GM12874 (cell line): ENCODE data around the gene ZMYND8.

Experiments
- CTCF ChIP-seq: IDR thresholded peaks from 2 replicates; pipeline ENCODE4 v1.5.1; 2011; ENCODE audit warnings: low read depth, mild to moderate bottlenecking, control low read depth, low read length, moderate library complexity; ENCODE audit not compliant: insufficient read depth

The ZMYND8 gene

DNA sequence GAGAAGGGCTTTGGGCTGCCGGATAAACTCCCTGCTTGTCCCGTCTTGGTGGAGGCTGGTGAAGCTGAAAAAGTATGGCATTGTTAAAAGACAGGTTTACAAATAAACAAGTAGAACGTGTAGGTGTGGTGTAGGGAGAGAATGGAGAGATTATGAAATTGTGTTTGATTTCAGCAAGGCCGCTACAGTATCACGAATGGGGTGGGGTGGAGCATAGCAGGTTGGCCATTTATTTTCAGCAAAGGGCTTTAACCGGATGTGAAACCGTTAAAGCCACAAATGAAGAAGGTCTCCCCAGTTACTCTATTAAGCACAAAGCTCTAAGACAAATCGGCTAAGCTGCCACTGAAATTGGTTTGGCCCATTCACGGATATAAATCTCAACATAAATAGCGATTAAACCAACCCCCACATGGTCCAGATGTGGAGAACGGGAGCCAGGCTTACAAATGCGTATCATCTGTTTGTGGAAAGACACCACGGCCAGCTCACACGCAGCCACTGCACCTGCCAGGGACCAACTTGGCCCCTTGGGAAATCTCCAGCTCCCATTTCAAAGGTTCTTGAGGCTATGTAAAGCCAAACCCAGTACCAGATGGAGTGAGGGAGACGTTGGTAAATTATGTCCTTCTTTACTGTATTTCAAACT is 94.0 kb downstream of the ZMYND8 start:
- TF ChIP-seq CTCF = no peak

DNA sequence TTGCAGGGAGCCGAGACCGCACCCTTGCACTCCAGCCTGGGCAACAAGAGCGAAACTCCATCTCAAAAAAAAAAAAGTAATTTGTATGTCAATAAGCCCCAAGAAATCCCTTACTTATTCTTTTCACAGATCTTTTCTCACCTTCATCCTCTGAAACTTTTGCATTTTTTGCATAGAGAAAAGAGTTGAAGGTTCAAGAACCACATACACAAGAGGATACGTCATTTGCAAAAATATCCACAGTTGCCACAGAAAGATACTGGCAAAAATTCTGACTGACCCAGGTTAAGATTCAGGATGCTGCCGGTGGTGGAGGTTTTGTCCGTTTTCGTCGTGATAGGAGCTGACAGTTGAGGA is 94.5 kb downstream of the ZMYND8 start:
- no peak for TF ChIP-seq CTCF

GRCh38 chr20:47258745-47259695 is 97.5 kb downstream of the ZMYND8 start:
- TF ChIP-seq CTCF = no peak

DNA sequence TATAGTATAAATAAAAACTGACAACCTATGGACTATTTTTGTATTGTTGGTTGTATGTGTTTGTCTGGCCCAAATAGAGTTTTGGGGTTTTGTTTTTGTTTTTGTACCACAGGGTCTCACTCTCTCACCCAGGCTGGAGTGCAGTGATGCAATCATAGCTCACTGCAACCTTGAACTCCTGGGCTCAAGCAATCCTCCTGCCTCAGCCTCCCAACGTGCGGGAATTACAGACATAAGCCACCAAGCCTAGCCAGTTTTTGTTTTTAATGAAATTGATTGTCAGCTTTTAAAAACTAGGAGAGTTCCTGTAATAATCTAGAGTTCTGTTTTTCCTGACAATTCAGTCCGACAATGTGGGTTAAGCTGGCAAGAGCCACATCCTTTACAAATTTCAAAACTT is 98.7 kb downstream of the ZMYND8 start:
- no peak for TF ChIP-seq CTCF

DNA sequence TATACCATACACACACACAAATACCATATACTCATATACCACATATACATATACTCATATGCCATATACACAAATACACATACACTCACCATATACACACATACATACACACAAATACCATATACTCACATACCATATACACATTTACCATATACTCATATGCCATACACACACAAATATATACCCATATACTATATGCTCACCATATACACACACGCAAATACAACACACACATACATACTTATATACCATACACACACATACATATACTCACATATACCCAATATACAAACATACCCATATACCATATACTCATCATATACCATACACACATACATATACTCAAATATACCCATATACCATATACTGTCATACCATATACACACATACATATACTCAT is 99.2 kb downstream of the ZMYND8 start:
- TF ChIP-seq CTCF = no peak

DNA sequence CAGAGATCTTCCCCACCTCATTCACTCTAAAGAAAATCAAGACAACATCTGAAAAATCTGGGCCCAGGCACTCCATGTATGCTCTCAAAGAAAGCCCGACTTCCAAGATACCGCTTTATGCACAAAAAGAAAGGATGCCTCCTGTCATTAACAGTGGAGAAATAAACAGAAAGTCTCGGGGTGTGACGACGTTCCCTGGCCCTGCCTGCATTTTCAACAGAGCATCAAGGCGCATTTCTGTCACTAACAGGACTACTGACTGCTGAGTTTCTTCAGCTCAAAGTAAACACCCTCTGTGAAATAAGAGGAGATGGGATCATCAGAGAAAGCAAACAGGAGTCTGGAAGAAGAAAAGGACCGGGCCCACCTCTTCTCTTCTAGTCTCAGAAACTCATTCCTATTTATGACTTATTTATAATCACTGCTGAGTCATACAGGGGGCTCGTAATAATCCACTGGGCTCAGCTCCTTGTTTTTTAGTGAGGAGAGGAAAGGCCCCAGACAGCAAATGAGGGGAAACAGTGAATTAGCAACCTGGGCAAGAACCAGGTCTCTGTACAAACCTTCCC is 99.7 kb downstream of the ZMYND8 start:
- TF ChIP-seq CTCF = no peak

DNA sequence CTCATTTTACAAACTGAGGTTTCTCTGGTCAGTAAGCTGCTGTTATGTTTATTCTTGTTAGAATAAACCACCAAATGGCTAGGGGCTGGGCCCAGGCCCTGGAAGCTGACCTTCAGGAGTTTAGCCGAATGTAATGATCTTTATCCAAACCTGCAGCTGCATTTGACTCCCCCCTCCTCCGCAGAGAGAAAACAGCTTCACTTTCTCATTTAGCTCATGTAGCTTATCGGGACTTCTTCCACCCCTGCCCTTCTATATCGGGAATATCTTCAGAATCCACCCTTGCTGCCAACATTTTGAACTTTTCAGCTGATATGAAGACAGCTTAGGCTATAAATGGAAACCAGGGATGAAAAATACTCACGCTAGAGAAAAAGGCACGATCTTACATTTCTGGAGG is 102.6 kb downstream of the ZMYND8 start:
- no peak for TF ChIP-seq CTCF
